Stimulated activated CD4-positive, alpha-beta T cell treated with anti-CD3 and anti-CD28 coated beads, Interleukin-2, amount 100 ng/mL, for 24 hours (primary cell): ENCODE results near the gene PADI4.
"Not testable (repeated sequence)": the region's sequence is repeated elsewhere in the genome, so short reads cannot be mapped to it uniquely, and the experiment has no call there.

ENCODE experiments used
- DNase-seq, 2 donors: peaks; one replicate each; pipeline ENCODE4 v3.0.0-alpha.2; 2020

Gene PADI4

DNA sequence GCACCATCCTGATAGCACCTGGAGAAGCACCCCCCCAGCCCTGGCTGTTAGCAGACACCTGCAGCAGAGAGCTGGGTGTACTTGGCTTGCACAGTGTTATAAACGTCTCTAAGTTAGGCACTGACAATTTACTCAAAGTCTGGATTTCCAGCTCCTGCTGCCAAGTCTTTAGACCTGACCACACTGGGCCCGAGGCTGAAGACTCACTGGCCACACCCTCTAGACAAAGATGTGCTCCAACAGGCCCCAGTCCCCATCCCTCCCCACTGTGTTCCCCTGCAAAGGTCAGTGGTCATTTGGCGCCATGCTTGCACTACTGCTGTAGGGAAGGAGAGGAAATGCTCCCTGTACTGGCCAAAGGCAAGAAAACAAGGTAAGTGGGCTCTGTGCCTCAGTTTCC lies 95.1 kb downstream of the PADI4 start:
- DNase-seq = no peak

DNA sequence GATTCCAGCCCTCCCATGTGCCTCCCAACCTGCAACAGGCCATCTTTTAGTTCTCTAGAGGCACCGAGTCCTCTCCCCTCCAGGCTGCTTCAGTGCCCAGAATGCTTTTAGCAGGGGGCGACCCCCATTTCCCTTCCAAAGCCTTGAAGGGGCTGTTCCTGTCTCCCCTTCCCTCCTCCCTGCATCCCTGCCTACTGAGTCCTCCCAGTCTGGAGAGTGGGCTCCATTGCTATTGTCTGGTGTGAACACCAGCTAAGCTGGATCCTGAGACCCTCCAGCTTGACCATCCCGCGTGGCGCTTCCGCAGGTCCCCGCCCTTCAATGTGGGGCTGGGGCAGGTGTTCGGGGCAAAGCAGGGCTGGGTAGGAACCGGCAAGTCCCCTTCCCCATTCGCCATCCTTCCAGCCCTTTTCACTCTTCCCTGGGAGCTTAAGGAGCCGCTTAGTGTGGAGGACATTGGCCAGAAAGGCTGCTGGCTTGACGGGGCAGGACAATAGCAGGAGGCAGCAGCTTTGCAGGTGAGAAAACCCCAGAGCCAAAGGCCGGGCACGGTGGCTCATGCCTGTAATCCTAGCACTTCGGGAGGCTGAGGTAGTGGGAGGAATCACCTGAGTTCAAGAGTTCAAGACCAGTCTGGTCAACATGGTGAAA lies 96.2 kb downstream of the PADI4 start:
- no peak for DNase-seq

GRCh38 chr1:17404820-17405219 lies 96.8 kb downstream of the PADI4 start:
- DNase-seq = no peak

GRCh38 chr1:17405898-17406759 lies 98.1 kb downstream of the PADI4 start:
- peak; percentile 38 to 56 for DNase-seq

DNA sequence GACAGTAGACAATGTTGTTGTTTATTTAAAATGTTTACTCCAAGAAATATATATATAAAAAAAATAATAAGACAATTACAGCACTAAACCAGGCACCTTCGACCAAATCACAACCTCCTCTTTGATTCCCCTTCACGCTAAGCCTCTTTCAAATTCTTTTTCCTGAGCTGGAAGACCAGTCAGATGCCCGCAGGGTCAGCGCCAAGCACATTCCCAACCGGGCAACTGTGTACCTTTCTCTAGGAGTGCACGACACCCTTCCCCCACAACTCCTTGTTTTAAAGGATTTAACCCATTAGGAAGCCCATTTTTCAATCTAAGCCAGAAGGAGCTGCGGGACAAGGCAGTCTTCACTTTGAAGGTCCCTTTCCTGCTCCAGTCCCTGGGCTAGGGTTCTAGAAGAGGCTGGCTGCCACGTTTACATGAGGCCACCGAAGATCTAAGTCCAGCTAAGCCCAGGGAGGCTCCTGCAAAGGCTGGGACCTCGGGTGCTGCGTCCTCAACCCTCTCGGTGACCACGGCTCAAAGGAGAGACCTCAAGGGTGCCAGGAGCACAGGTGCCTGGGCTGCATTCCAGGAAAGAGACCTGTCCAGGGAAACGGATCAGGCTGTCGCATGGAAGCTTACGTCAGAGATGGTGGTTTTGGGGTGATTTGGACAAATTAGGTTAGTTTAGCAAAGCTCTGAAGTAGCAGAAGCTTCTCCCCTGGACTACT lies 98.9 kb downstream of the PADI4 start:
- DNase-seq = not testable (repeated sequence)

DNA sequence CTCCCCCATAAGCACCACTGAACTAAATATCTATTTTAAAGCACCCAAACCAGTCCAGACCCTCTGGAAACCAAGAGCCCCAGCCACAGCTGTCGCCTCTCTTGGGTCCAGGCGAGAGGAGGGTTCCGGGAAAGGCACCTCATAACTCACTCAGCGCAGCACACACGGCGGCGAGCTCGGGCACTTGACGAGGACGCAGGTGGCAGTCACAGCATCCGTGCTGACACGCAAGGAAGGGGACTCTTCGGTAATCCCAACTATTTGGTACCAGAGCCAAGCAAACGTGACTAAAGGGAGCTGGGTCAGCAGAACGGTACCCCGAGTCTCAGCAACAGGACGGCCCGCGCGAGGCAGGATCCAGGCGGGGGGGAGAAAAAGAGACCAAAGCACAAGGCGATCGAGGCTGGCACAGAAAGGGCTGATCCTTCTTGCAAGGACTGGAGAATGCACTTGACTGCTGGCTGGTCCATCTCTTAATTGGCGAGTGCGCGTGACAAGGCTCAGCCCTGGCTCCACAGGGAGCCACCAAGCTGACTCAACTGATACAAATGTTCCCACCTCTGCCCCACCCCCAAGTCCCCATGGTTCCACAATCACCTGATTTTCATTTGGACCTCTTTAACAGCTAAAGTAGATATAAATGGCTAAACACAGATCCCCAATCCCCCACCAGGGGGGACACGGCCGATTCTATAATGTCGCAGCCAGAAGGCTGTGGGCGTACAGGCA lies 100.0 kb downstream of the PADI4 start:
- not testable (repeated sequence) for DNase-seq

- no peak for DNase-seq
Measured at GRCh38 chr1:17409391-17409811, 101.4 kb downstream of the PADI4 start.

GRCh38 chr1:17412093-17412870 lies 104.3 kb downstream of the PADI4 start:
- DNase-seq = no peak
